ENCODE results near the gene PRMT6.
"Not testable (repeated sequence)": the region's sequence is repeated elsewhere in the genome, so short reads cannot be mapped to it uniquely, and the experiment has no call there.

Gene PRMT6

DNA sequence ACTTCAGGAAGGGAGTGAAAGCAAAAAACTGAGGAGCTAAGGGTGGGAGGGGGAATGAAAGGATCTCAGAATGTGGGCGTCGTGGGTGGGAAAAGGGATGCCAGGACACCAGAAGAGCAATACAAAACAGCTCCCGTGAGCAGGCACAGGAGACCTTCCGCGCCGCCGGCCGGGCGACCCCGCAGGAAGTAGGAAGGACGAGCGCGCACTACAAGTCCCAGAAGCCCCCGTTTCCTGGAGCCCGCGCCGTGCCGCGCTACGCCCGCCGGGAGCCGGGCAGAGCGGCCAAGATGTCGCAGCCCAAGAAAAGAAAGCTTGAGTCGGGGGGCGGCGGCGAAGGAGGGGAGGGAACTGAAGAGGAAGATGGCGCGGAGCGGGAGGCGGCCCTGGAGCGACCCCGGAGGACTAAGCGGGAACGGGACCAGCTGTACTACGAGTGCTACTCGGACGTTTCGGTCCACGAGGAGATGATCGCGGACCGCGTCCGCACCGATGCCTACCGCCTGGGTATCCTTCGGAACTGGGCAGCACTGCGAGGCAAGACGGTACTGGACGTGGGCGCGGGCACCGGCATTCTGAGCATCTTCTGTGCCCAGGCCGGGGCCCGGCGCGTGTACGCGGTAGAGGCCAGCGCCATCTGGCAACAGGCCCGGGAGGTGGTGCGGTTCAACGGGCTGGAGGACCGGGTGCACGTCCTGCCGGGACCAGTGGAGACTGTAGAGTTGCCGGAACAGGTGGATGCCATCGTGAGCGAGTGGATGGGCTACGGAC, at the start of gene PRMT6:
Gene PRMT6, plus strand, starts transcription at position 249 of the 771 bp plus-strand sequence. Its CDS starts 42 bp downstream, at position 291.
- peak; percentile 81 for DNase-seq
- peaks cover 4% of the 10 kb centered on the region for H3K9me3 Mint-ChIP-seq
- peak; percentile 96 for ATAC-seq
- H3K27me3 Mint-ChIP-seq = no peaks in the 10 kb centered on the region
- H3K36me3 Mint-ChIP-seq (ENCODE audit: low read depth) = peaks cover 40% of the 10 kb centered on the region
- H3K4me1 Mint-ChIP-seq = peaks cover 29% of the 10 kb centered on the region
- peak within 1 kb of the TSS; percentile 94 for H3K4me3 Mint-ChIP-seq
- peak within 1 kb of the TSS; percentile 98 for H3K27ac Mint-ChIP-seq

- no peak overlapping the region for H3K4me3 Mint-ChIP-seq
- H3K9me3 Mint-ChIP-seq = no peaks in the 10 kb centered on the region
- no peak overlapping the region for H3K27ac Mint-ChIP-seq
- peaks cover 5% of the 10 kb centered on the region for H3K27me3 Mint-ChIP-seq
- ATAC-seq (no peak), DNase-seq (no peak)
- no peaks in the 10 kb centered on the region for H3K36me3 Mint-ChIP-seq (ENCODE audit: low read depth)
- no peaks in the 10 kb centered on the region for H3K4me1 Mint-ChIP-seq
Measured at GRCh38 chr1:107009281-107009680, 47.2 kb upstream of the PRMT6 start.

GRCh38 chr1:107010582-107010981, 45.9 kb upstream of the PRMT6 start:
- no peak for ATAC-seq
- no peak overlapping the region for H3K27ac Mint-ChIP-seq
- no peaks in the 10 kb centered on the region for H3K4me1 Mint-ChIP-seq
- DNase-seq = no peak
- H3K4me3 Mint-ChIP-seq = no peak overlapping the region
- H3K9me3 Mint-ChIP-seq = no peaks in the 10 kb centered on the region
- H3K36me3 Mint-ChIP-seq (ENCODE audit: low read depth) = no peaks in the 10 kb centered on the region
- peaks cover 9% of the 10 kb centered on the region for H3K27me3 Mint-ChIP-seq

- Mint-ChIP-seq H3K27me3 (peaks cover 6% of the 10 kb centered on the region), H3K27ac (no peak overlapping the region), H3K4me1 (no peaks in the 10 kb centered on the region), H3K9me3 (no peaks in the 10 kb centered on the region), H3K4me3 (no peak overlapping the region), H3K36me3 (ENCODE audit: low read depth) (no peaks in the 10 kb centered on the region)
- DNase-seq (no peak), ATAC-seq (no peak)
Measured at GRCh38 chr1:107016376-107016978, 40.0 kb upstream of the PRMT6 start.

DNA sequence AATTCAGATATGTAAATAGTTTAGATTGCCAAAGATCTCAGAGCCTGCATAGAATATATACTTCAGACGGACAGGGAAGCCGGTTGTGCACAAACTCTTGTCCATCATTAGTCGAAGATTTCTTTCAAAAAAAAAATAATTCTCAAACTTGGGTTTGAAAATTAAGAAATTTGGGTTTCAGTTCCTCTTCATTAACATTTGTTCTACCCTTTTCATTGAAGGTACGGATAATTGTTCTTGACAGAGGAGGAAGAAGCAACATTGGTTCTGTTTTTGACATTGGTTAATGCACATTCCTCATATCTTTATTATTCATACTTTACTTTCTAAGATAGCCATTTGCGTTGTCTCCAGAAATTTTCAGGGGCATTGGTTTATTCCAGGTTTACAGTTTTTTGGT, 38.0 kb upstream of the PRMT6 start:
- DNase-seq = no peak
- no peak for ATAC-seq
- Mint-ChIP-seq H3K27ac (no peak overlapping the region), H3K4me1 (no peaks in the 10 kb centered on the region), H3K36me3 (ENCODE audit: low read depth) (no peaks in the 10 kb centered on the region), H3K27me3 (peaks cover 8% of the 10 kb centered on the region), H3K9me3 (no peaks in the 10 kb centered on the region), H3K4me3 (no peak overlapping the region)

GRCh38 chr1:107019166-107019565, 37.3 kb upstream of the PRMT6 start:
- no peak overlapping the region for H3K27ac Mint-ChIP-seq

GRCh38 chr1:107038874-107039273, 17.6 kb upstream of the PRMT6 start:
- H3K9me3 Mint-ChIP-seq; DNase-seq; H3K4me3 Mint-ChIP-seq; ATAC-seq; H3K36me3 Mint-ChIP-seq (ENCODE audit: low read depth); H3K4me1 Mint-ChIP-seq; H3K27ac Mint-ChIP-seq: not testable (repeated sequence)
- peaks cover 10% of the 10 kb centered on the region for H3K27me3 Mint-ChIP-seq

More at GRCh38 chr1:107019166-107019565, 37.3 kb upstream of the PRMT6 start:
- Mint-ChIP-seq H3K27me3 (peaks cover 8% of the 10 kb centered on the region), H3K9me3 (no peaks in the 10 kb centered on the region), H3K36me3 (ENCODE audit: low read depth) (no peaks in the 10 kb centered on the region), H3K4me1 (no peaks in the 10 kb centered on the region), H3K4me3 (no peak overlapping the region)
- ATAC-seq (no peak), DNase-seq (no peak)

- DNase-seq; H3K4me3 Mint-ChIP-seq; H3K27ac Mint-ChIP-seq; H3K9me3 Mint-ChIP-seq; H3K36me3 Mint-ChIP-seq (ENCODE audit: low read depth); H3K4me1 Mint-ChIP-seq; H3K27me3 Mint-ChIP-seq; ATAC-seq: not testable (repeated sequence)
Measured at GRCh38 chr1:107044310-107045220, 11.9 kb upstream of the PRMT6 start.

DNA sequence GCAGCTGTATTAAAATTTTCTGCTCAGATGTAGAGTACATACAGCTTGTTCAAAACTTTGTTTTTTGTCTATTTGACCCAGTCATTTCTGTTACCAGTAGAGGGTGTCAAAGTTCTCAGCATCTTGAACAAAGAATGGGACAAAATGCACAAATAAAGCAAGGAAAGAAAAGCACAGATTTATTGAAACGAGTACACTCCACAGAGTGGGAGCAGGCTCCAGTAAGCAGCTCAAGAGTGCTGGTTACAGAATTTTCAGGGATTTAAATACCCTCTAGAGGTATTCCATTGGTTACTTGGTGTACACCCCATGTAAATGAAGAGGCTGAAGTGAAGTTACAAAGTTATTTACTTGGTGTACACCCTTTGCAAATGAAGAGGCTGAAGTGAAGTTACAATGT, 8.9 kb upstream of the PRMT6 start:
- DNase-seq (no peak), ATAC-seq (no peak)
- peaks cover 16% of the 10 kb centered on the region for H3K27me3 Mint-ChIP-seq
- H3K27ac Mint-ChIP-seq = no peak overlapping the region
- no peak overlapping the region for H3K4me3 Mint-ChIP-seq
- H3K9me3 Mint-ChIP-seq = no peaks in the 10 kb centered on the region
- no peaks in the 10 kb centered on the region for H3K4me1 Mint-ChIP-seq
- H3K36me3 Mint-ChIP-seq (ENCODE audit: low read depth) = no peaks in the 10 kb centered on the region

DNA sequence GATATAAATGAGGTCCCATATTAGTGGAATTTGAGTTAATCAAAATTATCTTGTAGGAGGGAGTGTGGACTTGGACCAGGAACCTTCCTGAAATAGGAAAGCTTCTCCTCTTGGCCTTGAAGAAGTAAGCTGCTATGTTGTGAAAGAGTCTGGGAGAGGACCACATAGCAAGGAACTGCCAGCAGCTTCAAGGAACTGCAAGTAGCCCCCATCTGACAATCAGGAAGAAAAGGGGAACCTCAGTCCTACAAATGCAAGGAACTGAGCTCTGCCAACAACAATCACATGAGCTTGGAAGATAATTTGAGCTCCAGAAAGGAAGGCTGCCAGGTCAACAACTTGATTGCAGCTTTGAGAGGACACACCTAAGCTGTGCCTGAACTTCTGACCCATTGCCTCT, 8.2 kb upstream of the PRMT6 start:
- no peak for ATAC-seq
- Mint-ChIP-seq H3K4me3 (no peak overlapping the region), H3K9me3 (no peaks in the 10 kb centered on the region), H3K36me3 (ENCODE audit: low read depth) (no peaks in the 10 kb centered on the region), H3K4me1 (no peaks in the 10 kb centered on the region), H3K27ac (no peak overlapping the region), H3K27me3 (peaks cover 14% of the 10 kb centered on the region)
- no peak for DNase-seq

DNA sequence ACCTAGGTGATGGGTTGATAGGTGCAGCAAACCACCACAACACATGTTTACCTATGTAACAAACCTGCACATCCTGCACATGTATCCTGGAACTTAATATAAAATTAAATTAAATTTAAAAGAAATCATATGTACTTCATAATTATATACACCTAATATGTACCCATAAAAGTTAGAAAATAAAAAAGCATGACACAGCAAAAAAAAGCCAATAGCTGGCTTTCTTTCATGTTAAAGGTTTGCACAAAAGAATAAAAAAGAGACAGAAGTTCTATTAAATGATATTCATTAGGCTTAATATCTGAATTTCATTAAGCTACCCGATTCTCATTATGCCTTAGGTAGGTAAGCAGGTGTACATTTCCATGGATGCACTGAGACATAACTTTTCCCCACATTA, 5.2 kb upstream of the PRMT6 start:
- Mint-ChIP-seq H3K4me1 (peaks cover 7% of the 10 kb centered on the region), H3K27ac (no peak overlapping the region), H3K36me3 (ENCODE audit: low read depth) (peaks cover 4% of the 10 kb centered on the region), H3K9me3 (peaks cover 4% of the 10 kb centered on the region), H3K27me3 (peaks cover 10% of the 10 kb centered on the region), H3K4me3 (no peak overlapping the region)
- DNase-seq (no peak), ATAC-seq (no peak)

- H3K27me3 Mint-ChIP-seq, DNase-seq, ATAC-seq, H3K9me3 Mint-ChIP-seq: not testable (repeated sequence)
- peak overlapping the region; percentile 94 for H3K4me3 Mint-ChIP-seq
- H3K27ac Mint-ChIP-seq = peak overlapping the region; percentile 98
- peaks cover 29% of the 10 kb centered on the region for H3K4me1 Mint-ChIP-seq
- peaks cover 35% of the 10 kb centered on the region for H3K36me3 Mint-ChIP-seq (ENCODE audit: low read depth)
Measured at GRCh38 chr1:107055919-107056425, 502 bp upstream of the PRMT6 start.

GRCh38 chr1:107057197-107058133, 991 bp downstream of the PRMT6 start:
- peak overlapping the region; percentile 98 for H3K27ac Mint-ChIP-seq
- ATAC-seq = peak; percentile 64
- peak overlapping the region; percentile 94 for H3K4me3 Mint-ChIP-seq
- H3K4me1 Mint-ChIP-seq = peaks cover 29% of the 10 kb centered on the region
- peak; percentile 64 for DNase-seq
- no peaks in the 10 kb centered on the region for H3K27me3 Mint-ChIP-seq
- peaks cover 43% of the 10 kb centered on the region for H3K36me3 Mint-ChIP-seq (ENCODE audit: low read depth)
- peaks cover 4% of the 10 kb centered on the region for H3K9me3 Mint-ChIP-seq
